ENCODE measurements around the gene ARHGAP4.

ARHGAP4 gene

GRCh38 chrX:153874085-153874365 is 52.0 kb downstream of the ARHGAP4 start:
- no peak for DNase-seq (ENCODE audit: low read depth)
- H3K4me3 ChIP-seq (ENCODE audit: control insufficient read depth, low read depth, low read length): no peak overlapping the region
- TF ChIP-seq CTCF (IDR thresholded peaks at IDR 0.05; ENCODE audit: control insufficient read depth, insufficient read depth, low read depth, low read length, missing control alignments): no peak

GRCh38 chrX:153873282-153874084 is 52.6 kb downstream of the ARHGAP4 start:
- H3K4me3 ChIP-seq (ENCODE audit: control insufficient read depth, low read depth, low read length): no peak overlapping the region
- DNase-seq (ENCODE audit: low read depth): no peak
- TF ChIP-seq CTCF (IDR thresholded peaks at IDR 0.05; ENCODE audit: control insufficient read depth, insufficient read depth, low read depth, low read length, missing control alignments): no peak

- no peak overlapping the region for H3K4me3 ChIP-seq (ENCODE audit: control insufficient read depth, low read depth, low read length)
- no peak for TF ChIP-seq CTCF (IDR thresholded peaks at IDR 0.05; ENCODE audit: control insufficient read depth, insufficient read depth, low read depth, low read length, missing control alignments)
- no peak for DNase-seq (ENCODE audit: low read depth)
Measured at GRCh38 chrX:153871946-153872878, 53.9 kb downstream of the ARHGAP4 start.

- H3K4me3 ChIP-seq (ENCODE audit: control insufficient read depth, low read depth, low read length): no peak overlapping the region
- no peak for TF ChIP-seq CTCF (IDR thresholded peaks at IDR 0.05; ENCODE audit: control insufficient read depth, insufficient read depth, low read depth, low read length, missing control alignments)
- no peak for DNase-seq (ENCODE audit: low read depth)
Measured at GRCh38 chrX:153871451-153871850, 54.6 kb downstream of the ARHGAP4 start.

GRCh38 chrX:153870791-153871360 is 55.2 kb downstream of the ARHGAP4 start:
- DNase-seq (ENCODE audit: low read depth): no peak
- H3K4me3 ChIP-seq (ENCODE audit: control insufficient read depth, low read depth, low read length): no peak overlapping the region
- TF ChIP-seq CTCF (IDR thresholded peaks at IDR 0.05; ENCODE audit: control insufficient read depth, insufficient read depth, low read depth, low read length, missing control alignments): no peak

- DNase-seq (ENCODE audit: low read depth): no peak
- no peak overlapping the region for H3K4me3 ChIP-seq (ENCODE audit: control insufficient read depth, low read depth, low read length)
- no peak for TF ChIP-seq CTCF (IDR thresholded peaks at IDR 0.05; ENCODE audit: control insufficient read depth, insufficient read depth, low read depth, low read length, missing control alignments)
Measured at GRCh38 chrX:153870288-153870690, 55.8 kb downstream of the ARHGAP4 start.

Measured in AG09309 (cell line).